ENCODE results near the gene FICD. TPM values are rescaled to one million over a fixed set of nuclear protein-coding genes. Genes with fewer than 3 reads are reported as not detected.

The FICD gene
- total and polyA plus RNA-seq, 9 of the 15 experiments (the other 6 are each of a cell fraction or from before 2014, with no cell fraction given), result 0.88 to 4.5 (median 1.9) TPM

- TF ChIP-seq JUNB (CRISPR knock-in tag; conservative IDR thresholded peaks at IDR 0.05) (no peak), KLF6 (CRISPR knock-in tag; IDR thresholded peaks at IDR 0.05; ENCODE audit: borderline replicate concordance) (no peak), TBP (optimal IDR thresholded peaks at IDR 0.05; ENCODE audit: low read depth, low read length) (no peak), RCOR1 (IDR thresholded peaks at IDR 0.05; ENCODE audit: borderline replicate concordance in 1 of 2, low read depth in 2 of 2, low read length in 2 of 2) (no peak), TAL1 (IDR thresholded peaks at IDR 0.05) (no peak), EZH2 (IDR thresholded peaks at IDR 0.05; ENCODE audit: borderline replicate concordance, low read depth, low read length) (no peak), SMARCA5 (IDR thresholded peaks at IDR 0.05) (no peak), ADNP (tag; IDR thresholded peaks at IDR 0.05) (no peak), GTF2B (IDR thresholded peaks at IDR 0.05; ENCODE audit: extremely low read depth, insufficient read length) (no peak), ZNF23 (CRISPR knock-in tag; IDR thresholded peaks at IDR 0.05) (no peak), SIN3A (IDR thresholded peaks at IDR 0.05; ENCODE audit: borderline replicate concordance in 2 of 2, control insufficient read depth in 1 of 2, low read depth in 2 of 2, low read length in 2 of 2) (no peak), ELK3 (CRISPR knock-in tag; IDR thresholded peaks at IDR 0.05) (no peak), MBD1 (CRISPR knock-in tag; IDR thresholded peaks at IDR 0.05) (no peak), PTBP1 (IDR thresholded peaks at IDR 0.05; ENCODE audit: low read depth, low read length) (no peak), BRF1 (IDR thresholded peaks at IDR 0.05; ENCODE audit: borderline replicate concordance, extremely low read depth, insufficient read length) (no peak), SETDB1 (IDR thresholded peaks at IDR 0.05; ENCODE audit: low read length) (no peak), BRD4 (IDR thresholded peaks at IDR 0.05) (peak; percentile 57; the same call in 1 of the 2 replicates), MAFG (tag; conservative IDR thresholded peaks at IDR 0.05) (no peak), TEAD1 (CRISPR knock-in tag; IDR thresholded peaks at IDR 0.05) (no peak), HDAC3 (IDR thresholded peaks at IDR 0.05; ENCODE audit: borderline replicate concordance, partially characterized antibody) (no peak), ZNF79 (CRISPR knock-in tag; IDR thresholded peaks at IDR 0.05; ENCODE audit: low read depth) (no peak), PURB (CRISPR knock-in tag; IDR thresholded peaks at IDR 0.05; ENCODE audit: low read depth) (no peak), ZFP36 (IDR thresholded peaks at IDR 0.05; ENCODE audit: low read depth, low read length, partially characterized antibody) (peak; percentile 82), SRSF3 (IDR thresholded peaks at IDR 0.05; ENCODE audit: insufficient read depth, low read length) (no peak)
- TF ChIP-seq, protein P1, sequence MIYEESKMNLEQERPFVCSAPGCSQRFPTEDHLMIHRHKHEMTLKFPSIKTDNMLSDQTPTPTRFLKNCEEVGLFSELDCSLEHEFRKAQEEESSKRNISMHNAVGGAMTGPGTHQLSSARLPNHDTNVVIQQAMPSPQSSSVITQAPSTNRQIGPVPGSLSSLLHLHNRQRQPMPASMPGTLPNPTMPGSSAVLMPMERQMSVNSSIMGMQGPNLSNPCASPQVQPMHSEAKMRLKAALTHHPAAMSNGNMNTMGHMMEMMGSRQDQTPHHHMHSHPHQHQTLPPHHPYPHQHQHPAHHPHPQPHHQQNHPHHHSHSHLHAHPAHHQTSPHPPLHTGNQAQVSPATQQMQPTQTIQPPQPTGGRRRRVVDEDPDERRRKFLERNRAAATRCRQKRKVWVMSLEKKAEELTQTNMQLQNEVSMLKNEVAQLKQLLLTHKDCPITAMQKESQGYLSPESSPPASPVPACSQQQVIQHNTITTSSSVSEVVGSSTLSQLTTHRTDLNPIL (CRISPR knock-in tag; IDR thresholded peaks at IDR 0.05), result no peak
Observed at GRCh38 chr12:108477055-108477880, 37.8 kb upstream of the FICD start (continued).

Measured in K562 (cell line).